SK-N-SH treated with all-trans-retinoic acid at 6 μM for 48 hours (cell line): ENCODE data around the gene OSBPL1A.

Experiments used
- ATAC-seq: fragments of 200-7000 bp; cut with Tn5 transposase; 3 replicates; pipeline ENCODE4 v1.9.1; 2020; ENCODE audit warnings: mild to moderate bottlenecking, moderate library complexity
- ARNTL ChIP-seq: fragments of 450-650 bp; formaldehyde crosslinking; IDR thresholded peaks from 2 replicates; pipeline ENCODE4 v1.5.0; 2020; ENCODE audit warnings: low read depth, mild to moderate bottlenecking, moderate library complexity, borderline replicate concordance
- BACH2 ChIP-seq: fragments of 250-450 bp; sonication (Bioruptor Pico); IDR thresholded peaks from 2 replicates; pipeline ENCODE4 v1.9.0; 2021; ENCODE audit warnings: mild to moderate bottlenecking, borderline replicate concordance
- CREB5 ChIP-seq: fragments of 250-450 bp; sonication (Bioruptor Pico); IDR thresholded peaks from 2 replicates; pipeline ENCODE4 v1.5.1; 2020; ENCODE audit warnings: low read depth, mild to moderate bottlenecking, moderate library complexity
- CSDC2 ChIP-seq: fragments of 250-450 bp; sonication (Bioruptor Pico); IDR thresholded peaks from 2 replicates; pipeline ENCODE4 v1.5.0; 2020; ENCODE audit warnings: mild to moderate bottlenecking, moderate library complexity
- ESRRG ChIP-seq: fragments of 250-450 bp; sonication (Bioruptor Pico); IDR thresholded peaks from 2 replicates; pipeline ENCODE4 v1.6.1; 2021; ENCODE audit warnings: mild to moderate bottlenecking
- GLIS3 ChIP-seq: fragments of 250-450 bp; sonication (Bioruptor Pico); IDR thresholded peaks from 2 replicates; pipeline ENCODE4 v1.5.0; 2020; ENCODE audit warnings: mild to moderate bottlenecking, moderate library complexity
- ISL1 ChIP-seq: fragments of 250-450 bp; sonication (Bioruptor Pico); IDR thresholded peaks from 2 replicates; pipeline ENCODE4 v2.1.2; 2022; ENCODE audit warnings: mild to moderate bottlenecking, moderate library complexity
- OSR1 ChIP-seq: fragments of 250-450 bp; sonication (Bioruptor Pico); IDR thresholded peaks from 2 replicates; pipeline ENCODE4 v1.8.0; 2022; ENCODE audit warnings: moderate library complexity, mild to moderate bottlenecking, inconsistent platforms
- POU6F1 ChIP-seq: fragments of 250-450 bp; sonication (Bioruptor Pico); IDR thresholded peaks from 2 replicates; pipeline ENCODE4 v1.8.0; 2021; ENCODE audit warnings: low read depth, mild to moderate bottlenecking, moderate library complexity, borderline replicate concordance
- PPARA ChIP-seq: fragments of 250-450 bp; sonication (Bioruptor Pico); IDR thresholded peaks from 2 replicates; pipeline ENCODE4 v1.5.0; 2020; ENCODE audit warnings: mild to moderate bottlenecking, borderline replicate concordance
- SNAI2 ChIP-seq: fragments of 250-450 bp; sonication (Bioruptor Pico); IDR thresholded peaks from 2 replicates; pipeline ENCODE4 v1.5.0; 2020; ENCODE audit warnings: mild to moderate bottlenecking, moderate library complexity
- TCF4 ChIP-seq: fragments of 250-450 bp; sonication (Bioruptor Pico); IDR thresholded peaks from 2 replicates; pipeline ENCODE4 v1.8.0; 2021; ENCODE audit warnings: mild to moderate bottlenecking, moderate library complexity, borderline replicate concordance
- TOX ChIP-seq: fragments of 250-450 bp; sonication (Bioruptor Pico); IDR thresholded peaks from 2 replicates; pipeline ENCODE4 v1.8.0; 2021; ENCODE audit warnings: mild to moderate bottlenecking, moderate library complexity, borderline replicate concordance
- ZC3H10 ChIP-seq: fragments of 250-450 bp; sonication (Bioruptor Pico); IDR thresholded peaks from 2 replicates; pipeline ENCODE4 v1.5.1; 2021; ENCODE audit warnings: mild to moderate bottlenecking, moderate library complexity
- ZFP3 ChIP-seq: fragments of 250-450 bp; sonication (Bioruptor Pico); IDR thresholded peaks from 2 replicates; pipeline ENCODE4 v1.5.0; 2020; ENCODE audit warnings: mild to moderate bottlenecking, moderate library complexity
- ZFP30 ChIP-seq: fragments of 450-650 bp; formaldehyde crosslinking; IDR thresholded peaks from 2 replicates; pipeline ENCODE4 v1.5.0; 2022; ENCODE audit warnings: mild to moderate bottlenecking, moderate library complexity
- ZNF565 ChIP-seq: fragments of 450-650 bp; formaldehyde crosslinking; conservative IDR thresholded peaks from 2 replicates; pipeline ENCODE4 v1.5.0; 2020; ENCODE audit warnings: low read depth, mild to moderate bottlenecking, moderate library complexity
- ZNF8 ChIP-seq: fragments of 450-650 bp; formaldehyde crosslinking; IDR thresholded peaks from 2 replicates; pipeline ENCODE4 v1.5.0; 2020; ENCODE audit warnings: mild to moderate bottlenecking, moderate library complexity
- TF ChIP-seq, protein P1 (sequence below): fragments of 250-450 bp; sonication (Bioruptor Pico); IDR thresholded peaks from 2 replicates; pipeline ENCODE4 v1.5.0; 2020; ENCODE audit warnings: mild to moderate bottlenecking, moderate library complexity
- TF ChIP-seq, protein P2 (sequence below): fragments of 250-450 bp; sonication (Bioruptor Pico); IDR thresholded peaks from 2 replicates; pipeline ENCODE4 v1.5.1; 2021; ENCODE audit warnings: mild to moderate bottlenecking, moderate library complexity
- TF ChIP-seq, protein P3 (sequence below): fragments of 250-450 bp; sonication (Bioruptor Pico); IDR thresholded peaks from 2 replicates; pipeline ENCODE4 v1.8.0; 2020; ENCODE audit warnings: mild to moderate bottlenecking, moderate library complexity, borderline replicate concordance

OSBPL1A gene

DNA sequence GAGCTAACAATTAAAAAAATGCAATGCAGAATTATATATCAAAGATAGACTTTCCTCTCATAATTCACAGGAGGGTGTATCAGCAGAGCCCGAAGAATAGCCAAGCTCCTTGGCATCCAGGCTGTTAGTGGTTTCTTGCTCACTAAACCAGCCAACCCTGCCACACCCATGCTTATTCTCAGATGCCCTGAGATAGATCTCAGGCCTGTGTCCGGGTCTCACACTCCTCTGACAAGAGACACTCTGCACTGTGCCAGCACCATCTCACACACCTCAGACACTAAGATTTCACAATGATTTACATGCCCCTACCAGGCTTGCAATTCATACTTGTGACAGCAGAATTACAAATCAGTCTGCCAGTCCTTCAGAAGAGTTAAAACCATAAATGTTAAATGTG is 64.5 kb downstream of the OSBPL1A start (continued):
- TF ChIP-seq ARNTL (CRISPR knock-in tag): no peak

DNA sequence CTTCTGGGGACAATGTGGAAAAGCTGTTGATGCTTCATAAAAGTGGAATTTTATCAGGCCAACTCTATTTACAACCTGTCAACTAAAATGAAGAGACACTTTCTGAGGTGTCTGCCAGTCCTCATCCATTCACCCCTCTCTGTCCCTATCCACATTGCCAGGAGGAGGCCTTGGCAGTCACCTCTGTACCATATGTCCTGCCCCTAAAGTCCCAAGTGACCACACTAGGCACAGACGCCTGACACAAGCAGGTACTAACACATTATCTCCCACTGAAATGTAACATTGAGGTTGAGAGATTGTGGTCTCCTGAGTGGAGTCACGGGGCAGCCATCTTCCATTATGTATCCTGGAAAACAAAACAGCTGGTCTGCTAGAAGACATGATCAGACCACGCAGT is 71.4 kb downstream of the OSBPL1A start:
- ATAC-seq: no peak
- TF ChIP-seq TOX (no peak), PPARA (no peak), CREB5 (no peak), ISL1 (no peak), BACH2 (CRISPR knock-in tag) (no peak), CSDC2 (CRISPR knock-in tag) (no peak), SNAI2 (no peak), ZC3H10 (CRISPR knock-in tag) (no peak), ZNF565 (CRISPR knock-in tag) (no peak), ARNTL (CRISPR knock-in tag) (no peak), ESRRG (no peak), TCF4 (CRISPR knock-in tag) (no peak), GLIS3 (CRISPR knock-in tag) (no peak), ZFP3 (CRISPR knock-in tag) (no peak), OSR1 (no peak), POU6F1 (CRISPR knock-in tag) (no peak)
- TF ChIP-seq, protein P1, sequence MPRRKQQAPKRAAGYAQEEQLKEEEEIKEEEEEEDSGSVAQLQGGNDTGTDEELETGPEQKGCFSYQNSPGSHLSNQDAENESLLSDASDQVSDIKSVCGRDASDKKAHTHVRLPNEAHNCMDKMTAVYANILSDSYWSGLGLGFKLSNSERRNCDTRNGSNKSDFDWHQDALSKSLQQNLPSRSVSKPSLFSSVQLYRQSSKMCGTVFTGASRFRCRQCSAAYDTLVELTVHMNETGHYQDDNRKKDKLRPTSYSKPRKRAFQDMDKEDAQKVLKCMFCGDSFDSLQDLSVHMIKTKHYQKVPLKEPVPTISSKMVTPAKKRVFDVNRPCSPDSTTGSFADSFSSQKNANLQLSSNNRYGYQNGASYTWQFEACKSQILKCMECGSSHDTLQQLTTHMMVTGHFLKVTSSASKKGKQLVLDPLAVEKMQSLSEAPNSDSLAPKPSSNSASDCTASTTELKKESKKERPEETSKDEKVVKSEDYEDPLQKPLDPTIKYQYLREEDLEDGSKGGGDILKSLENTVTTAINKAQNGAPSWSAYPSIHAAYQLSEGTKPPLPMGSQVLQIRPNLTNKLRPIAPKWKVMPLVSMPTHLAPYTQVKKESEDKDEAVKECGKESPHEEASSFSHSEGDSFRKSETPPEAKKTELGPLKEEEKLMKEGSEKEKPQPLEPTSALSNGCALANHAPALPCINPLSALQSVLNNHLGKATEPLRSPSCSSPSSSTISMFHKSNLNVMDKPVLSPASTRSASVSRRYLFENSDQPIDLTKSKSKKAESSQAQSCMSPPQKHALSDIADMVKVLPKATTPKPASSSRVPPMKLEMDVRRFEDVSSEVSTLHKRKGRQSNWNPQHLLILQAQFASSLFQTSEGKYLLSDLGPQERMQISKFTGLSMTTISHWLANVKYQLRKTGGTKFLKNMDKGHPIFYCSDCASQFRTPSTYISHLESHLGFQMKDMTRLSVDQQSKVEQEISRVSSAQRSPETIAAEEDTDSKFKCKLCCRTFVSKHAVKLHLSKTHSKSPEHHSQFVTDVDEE: no peak
- TF ChIP-seq, protein P2, sequence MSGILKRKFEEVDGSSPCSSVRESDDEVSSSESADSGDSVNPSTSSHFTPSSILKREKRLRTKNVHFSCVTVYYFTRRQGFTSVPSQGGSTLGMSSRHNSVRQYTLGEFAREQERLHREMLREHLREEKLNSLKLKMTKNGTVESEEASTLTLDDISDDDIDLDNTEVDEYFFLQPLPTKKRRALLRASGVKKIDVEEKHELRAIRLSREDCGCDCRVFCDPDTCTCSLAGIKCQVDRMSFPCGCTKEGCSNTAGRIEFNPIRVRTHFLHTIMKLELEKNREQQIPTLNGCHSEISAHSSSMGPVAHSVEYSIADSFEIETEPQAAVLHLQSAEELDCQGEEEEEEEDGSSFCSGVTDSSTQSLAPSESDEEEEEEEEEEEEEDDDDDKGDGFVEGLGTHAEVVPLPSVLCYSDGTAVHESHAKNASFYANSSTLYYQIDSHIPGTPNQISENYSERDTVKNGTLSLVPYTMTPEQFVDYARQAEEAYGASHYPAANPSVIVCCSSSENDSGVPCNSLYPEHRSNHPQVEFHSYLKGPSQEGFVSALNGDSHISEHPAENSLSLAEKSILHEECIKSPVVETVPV (CRISPR knock-in tag): no peak
- TF ChIP-seq, all 23 proteins: peak for 0

GRCh38 chr18:24322584-24323136 is 75.0 kb downstream of the OSBPL1A start:
- peak; percentile 84 for ATAC-seq
- TF ChIP-seq ZC3H10 (CRISPR knock-in tag): no peak
- no peak for TF ChIP-seq SNAI2
- TF ChIP-seq ZFP3 (CRISPR knock-in tag): no peak
- TF ChIP-seq ZNF565 (CRISPR knock-in tag): no peak
- peak; percentile 96 for TF ChIP-seq ISL1
- no peak for TF ChIP-seq GLIS3 (CRISPR knock-in tag)
- TF ChIP-seq ESRRG: no peak
- peak; percentile 89 for TF ChIP-seq CREB5
- TF ChIP-seq ARNTL (CRISPR knock-in tag): no peak
- peak; percentile 42; the same call in 1 of the 2 replicates for TF ChIP-seq TCF4 (CRISPR knock-in tag)
- no peak for TF ChIP-seq ZFP30 (CRISPR knock-in tag)
- no peak for TF ChIP-seq BACH2 (CRISPR knock-in tag)

DNA sequence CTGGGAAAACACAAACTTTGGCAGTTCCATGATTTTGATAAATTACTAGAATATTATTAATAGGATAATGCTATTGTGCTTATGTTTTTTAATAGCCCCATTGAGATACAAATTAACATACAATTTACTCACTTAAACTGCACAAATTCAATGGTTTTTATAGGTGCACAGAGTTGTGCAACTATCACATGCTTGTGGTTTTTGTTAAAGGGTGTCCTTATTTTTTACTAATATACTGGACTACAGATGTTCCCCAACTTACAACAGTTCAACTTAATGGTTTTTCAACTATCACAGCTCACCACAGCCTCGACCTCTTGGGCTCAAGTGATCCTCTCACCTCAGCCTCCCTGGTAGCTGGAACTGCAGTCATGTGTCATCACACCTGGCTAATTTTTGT is 76.6 kb downstream of the OSBPL1A start:
- no peak for TF ChIP-seq BACH2 (CRISPR knock-in tag)
- no peak for TF ChIP-seq OSR1
- TF ChIP-seq, protein P3, sequence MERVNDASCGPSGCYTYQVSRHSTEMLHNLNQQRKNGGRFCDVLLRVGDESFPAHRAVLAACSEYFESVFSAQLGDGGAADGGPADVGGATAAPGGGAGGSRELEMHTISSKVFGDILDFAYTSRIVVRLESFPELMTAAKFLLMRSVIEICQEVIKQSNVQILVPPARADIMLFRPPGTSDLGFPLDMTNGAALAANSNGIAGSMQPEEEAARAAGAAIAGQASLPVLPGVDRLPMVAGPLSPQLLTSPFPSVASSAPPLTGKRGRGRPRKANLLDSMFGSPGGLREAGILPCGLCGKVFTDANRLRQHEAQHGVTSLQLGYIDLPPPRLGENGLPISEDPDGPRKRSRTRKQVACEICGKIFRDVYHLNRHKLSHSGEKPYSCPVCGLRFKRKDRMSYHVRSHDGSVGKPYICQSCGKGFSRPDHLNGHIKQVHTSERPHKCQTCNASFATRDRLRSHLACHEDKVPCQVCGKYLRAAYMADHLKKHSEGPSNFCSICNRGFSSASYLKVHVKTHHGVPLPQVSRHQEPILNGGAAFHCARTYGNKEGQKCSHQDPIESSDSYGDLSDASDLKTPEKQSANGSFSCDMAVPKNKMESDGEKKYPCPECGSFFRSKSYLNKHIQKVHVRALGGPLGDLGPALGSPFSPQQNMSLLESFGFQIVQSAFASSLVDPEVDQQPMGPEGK (CRISPR knock-in tag): no peak
- no peak for TF ChIP-seq PPARA
- no peak for TF ChIP-seq ZNF8 (CRISPR knock-in tag)
- TF ChIP-seq ARNTL (CRISPR knock-in tag): no peak
- no peak for TF ChIP-seq ZFP3 (CRISPR knock-in tag)
- no peak for TF ChIP-seq POU6F1 (CRISPR knock-in tag)
- no peak for ATAC-seq
